A549 (cell line): ENCODE data around the gene RNF145.

Experiments
- EP300 ChIP-seq, 2 experiments: fragments of >200 bp; sonication (Bioruptor Twin); formaldehyde crosslinking; IDR thresholded peaks; 2 replicates in 1 of 2; 3 replicates in 1 of 2; pipeline ENCODE4 v1.6.1; 2016 to 2017
- JUNB ChIP-seq: fragments of >200 bp; sonication (Bioruptor Twin); formaldehyde crosslinking; IDR thresholded peaks from 2 replicates; pipeline ENCODE4 v1.6.1; 2016
- MYC ChIP-seq: IDR thresholded peaks from 2 replicates; pipeline ENCODE4 v1.6.1; 2012; ENCODE audit warnings: mild to moderate bottlenecking, inconsistent platforms, low read length, improper control_type of control experiment, borderline replicate concordance
- POLR2A ChIP-seq: IDR thresholded peaks from 2 replicates; pipeline ENCODE4 v1.6.1; 2012; ENCODE audit warnings: mild to moderate bottlenecking, low read length
- RFX5 ChIP-seq: fragments of 450-650 bp; IDR thresholded peaks from 2 replicates; pipeline ENCODE4 v1.7.1; 2014; ENCODE audit warnings: antibody characterized with exemption, mild to moderate bottlenecking, moderate library complexity
- SMC3 ChIP-seq: fragments of >200 bp; sonication (Bioruptor Twin); formaldehyde crosslinking; IDR thresholded peaks from 3 replicates; pipeline ENCODE4 v1.6.1; 2018; ENCODE audit warnings: inconsistent platforms
- ZFP36 ChIP-seq: fragments of 450-650 bp; IDR thresholded peaks from 2 replicates; pipeline ENCODE4 v1.6.1; 2014; ENCODE audit warnings: borderline replicate concordance; ENCODE audit not compliant: partially characterized antibody
- TF ChIP-seq, protein P1 (sequence below): fragments of 200-600 bp; sonication (generic); IDR thresholded peaks from 2 replicates; pipeline ENCODE4 v1.6.1; 2016; ENCODE audit warnings: antibody characterized with exemption, mild to moderate bottlenecking, moderate library complexity
- TF ChIP-seq, protein P2 (sequence below): fragments of >200 bp; sonication (Bioruptor Twin); formaldehyde crosslinking; IDR thresholded peaks from 3 replicates; pipeline ENCODE4 v1.5.1; 2016
- TF ChIP-seq, protein P3 (sequence below): IDR thresholded peaks from 2 replicates; pipeline ENCODE4 v1.6.1; 2012
- TF ChIP-seq, protein P4 (sequence below): fragments of >200 bp; sonication (Bioruptor Twin); formaldehyde crosslinking; IDR thresholded peaks from 3 replicates; pipeline ENCODE4 v1.6.1; 2016

DNA sequence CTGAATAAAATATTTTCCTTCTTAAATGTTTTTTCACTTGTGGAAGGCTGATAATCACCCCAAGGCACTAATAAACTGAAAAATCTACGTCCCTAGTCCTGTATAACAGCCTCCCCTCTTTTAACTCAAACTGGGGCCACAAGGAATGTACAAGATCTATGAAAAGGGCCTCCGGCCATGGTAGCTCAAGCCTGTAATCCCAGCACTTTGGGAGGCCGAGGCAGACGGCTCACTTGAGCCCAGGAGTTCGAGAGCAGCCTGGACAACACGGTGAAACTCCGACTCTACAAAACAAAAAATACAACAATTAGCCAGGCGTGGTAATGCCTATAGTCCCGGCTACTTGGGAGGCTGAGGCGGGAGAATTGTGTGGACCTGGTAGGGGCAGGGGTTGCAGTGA is 23.6 kb downstream of the RNF145 start:
- TF ChIP-seq, protein P1, sequence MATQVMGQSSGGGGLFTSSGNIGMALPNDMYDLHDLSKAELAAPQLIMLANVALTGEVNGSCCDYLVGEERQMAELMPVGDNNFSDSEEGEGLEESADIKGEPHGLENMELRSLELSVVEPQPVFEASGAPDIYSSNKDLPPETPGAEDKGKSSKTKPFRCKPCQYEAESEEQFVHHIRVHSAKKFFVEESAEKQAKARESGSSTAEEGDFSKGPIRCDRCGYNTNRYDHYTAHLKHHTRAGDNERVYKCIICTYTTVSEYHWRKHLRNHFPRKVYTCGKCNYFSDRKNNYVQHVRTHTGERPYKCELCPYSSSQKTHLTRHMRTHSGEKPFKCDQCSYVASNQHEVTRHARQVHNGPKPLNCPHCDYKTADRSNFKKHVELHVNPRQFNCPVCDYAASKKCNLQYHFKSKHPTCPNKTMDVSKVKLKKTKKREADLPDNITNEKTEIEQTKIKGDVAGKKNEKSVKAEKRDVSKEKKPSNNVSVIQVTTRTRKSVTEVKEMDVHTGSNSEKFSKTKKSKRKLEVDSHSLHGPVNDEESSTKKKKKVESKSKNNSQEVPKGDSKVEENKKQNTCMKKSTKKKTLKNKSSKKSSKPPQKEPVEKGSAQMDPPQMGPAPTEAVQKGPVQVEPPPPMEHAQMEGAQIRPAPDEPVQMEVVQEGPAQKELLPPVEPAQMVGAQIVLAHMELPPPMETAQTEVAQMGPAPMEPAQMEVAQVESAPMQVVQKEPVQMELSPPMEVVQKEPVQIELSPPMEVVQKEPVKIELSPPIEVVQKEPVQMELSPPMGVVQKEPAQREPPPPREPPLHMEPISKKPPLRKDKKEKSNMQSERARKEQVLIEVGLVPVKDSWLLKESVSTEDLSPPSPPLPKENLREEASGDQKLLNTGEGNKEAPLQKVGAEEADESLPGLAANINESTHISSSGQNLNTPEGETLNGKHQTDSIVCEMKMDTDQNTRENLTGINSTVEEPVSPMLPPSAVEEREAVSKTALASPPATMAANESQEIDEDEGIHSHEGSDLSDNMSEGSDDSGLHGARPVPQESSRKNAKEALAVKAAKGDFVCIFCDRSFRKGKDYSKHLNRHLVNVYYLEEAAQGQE = no peak
- TF ChIP-seq JUNB (no peak), SMC3 (no peak), POLR2A (no peak), EP300 (IDR thresholded peaks at IDR 0.05) (no peak), RFX5 (no peak), ZFP36 (no peak), MYC (no peak)
- TF ChIP-seq, protein P2, sequence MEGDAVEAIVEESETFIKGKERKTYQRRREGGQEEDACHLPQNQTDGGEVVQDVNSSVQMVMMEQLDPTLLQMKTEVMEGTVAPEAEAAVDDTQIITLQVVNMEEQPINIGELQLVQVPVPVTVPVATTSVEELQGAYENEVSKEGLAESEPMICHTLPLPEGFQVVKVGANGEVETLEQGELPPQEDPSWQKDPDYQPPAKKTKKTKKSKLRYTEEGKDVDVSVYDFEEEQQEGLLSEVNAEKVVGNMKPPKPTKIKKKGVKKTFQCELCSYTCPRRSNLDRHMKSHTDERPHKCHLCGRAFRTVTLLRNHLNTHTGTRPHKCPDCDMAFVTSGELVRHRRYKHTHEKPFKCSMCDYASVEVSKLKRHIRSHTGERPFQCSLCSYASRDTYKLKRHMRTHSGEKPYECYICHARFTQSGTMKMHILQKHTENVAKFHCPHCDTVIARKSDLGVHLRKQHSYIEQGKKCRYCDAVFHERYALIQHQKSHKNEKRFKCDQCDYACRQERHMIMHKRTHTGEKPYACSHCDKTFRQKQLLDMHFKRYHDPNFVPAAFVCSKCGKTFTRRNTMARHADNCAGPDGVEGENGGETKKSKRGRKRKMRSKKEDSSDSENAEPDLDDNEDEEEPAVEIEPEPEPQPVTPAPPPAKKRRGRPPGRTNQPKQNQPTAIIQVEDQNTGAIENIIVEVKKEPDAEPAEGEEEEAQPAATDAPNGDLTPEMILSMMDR = no peak
- TF ChIP-seq, protein P3, sequence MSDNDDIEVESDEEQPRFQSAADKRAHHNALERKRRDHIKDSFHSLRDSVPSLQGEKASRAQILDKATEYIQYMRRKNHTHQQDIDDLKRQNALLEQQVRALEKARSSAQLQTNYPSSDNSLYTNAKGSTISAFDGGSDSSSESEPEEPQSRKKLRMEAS = no peak
- TF ChIP-seq, protein P4, sequence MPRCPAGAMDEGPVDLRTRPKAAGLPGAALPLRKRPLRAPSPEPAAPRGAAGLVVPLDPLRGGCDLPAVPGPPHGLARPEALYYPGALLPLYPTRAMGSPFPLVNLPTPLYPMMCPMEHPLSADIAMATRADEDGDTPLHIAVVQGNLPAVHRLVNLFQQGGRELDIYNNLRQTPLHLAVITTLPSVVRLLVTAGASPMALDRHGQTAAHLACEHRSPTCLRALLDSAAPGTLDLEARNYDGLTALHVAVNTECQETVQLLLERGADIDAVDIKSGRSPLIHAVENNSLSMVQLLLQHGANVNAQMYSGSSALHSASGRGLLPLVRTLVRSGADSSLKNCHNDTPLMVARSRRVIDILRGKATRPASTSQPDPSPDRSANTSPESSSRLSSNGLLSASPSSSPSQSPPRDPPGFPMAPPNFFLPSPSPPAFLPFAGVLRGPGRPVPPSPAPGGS = no peak
